ENCODE data around the gene LETM1. TPM values are rescaled to one million over a fixed set of nuclear protein-coding genes. Genes with fewer than 3 reads are reported as not detected.

The LETM1 gene
- total and polyA plus RNA-seq, 2 of the 13 experiments (the other 11 are each of a cell fraction or from before 2014, with no cell fraction given) = 9.7 to 41.6 TPM

DNA sequence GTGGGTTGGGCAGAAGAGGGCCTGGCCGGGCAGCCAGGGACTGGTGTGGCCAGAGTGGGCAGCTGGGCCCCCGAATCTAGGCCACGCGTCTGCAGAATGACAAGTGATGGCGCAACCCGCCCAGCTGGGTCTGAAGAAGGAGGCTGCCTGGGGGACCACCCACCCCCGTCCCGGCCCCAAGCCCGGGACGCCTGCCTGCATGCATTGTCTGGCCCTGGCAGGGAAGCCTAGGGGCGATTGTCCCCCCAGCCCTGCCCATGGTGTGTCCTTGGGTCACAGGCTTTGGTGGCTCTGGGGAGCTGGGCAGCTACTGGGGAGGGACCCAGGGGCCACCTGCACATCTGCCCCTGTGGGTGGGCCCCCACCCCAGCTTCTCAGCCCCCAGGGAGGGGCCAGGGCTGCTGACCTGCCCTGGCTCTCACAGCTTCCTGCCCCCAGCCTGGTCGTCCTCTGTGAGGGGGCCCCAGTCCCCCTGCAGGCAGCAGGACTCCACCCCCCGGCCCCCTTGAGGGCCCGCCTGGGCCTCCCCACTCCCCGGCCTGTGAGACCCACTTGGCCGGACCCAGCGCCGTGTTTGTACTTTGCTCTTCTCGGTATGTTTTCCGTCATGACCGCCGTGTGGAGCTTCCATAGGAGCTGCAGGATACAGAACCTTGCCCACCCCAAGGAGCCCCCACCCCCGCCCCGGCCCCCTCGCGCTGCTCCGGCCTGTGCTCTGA is 57.9 kb downstream of the LETM1 start (continued):
- no peak for TF ChIP-seq DNMT1 (CRISPR knock-in tag; IDR thresholded peaks at IDR 0.05)
- no peak for TF ChIP-seq CHD2 (IDR thresholded peaks at IDR 0.05; ENCODE audit: low read depth, low read length)
- no peak for TF ChIP-seq ZNF713 (CRISPR knock-in tag; IDR thresholded peaks at IDR 0.05)
- TF ChIP-seq ZBTB38 (CRISPR knock-in tag; IDR thresholded peaks at IDR 0.05) = no peak
- TF ChIP-seq NCOR1 (IDR thresholded peaks at IDR 0.05; ENCODE audit: borderline replicate concordance, low read length) = no peak; the same call in 1 of the 2 replicates
- TF ChIP-seq, protein P1, sequence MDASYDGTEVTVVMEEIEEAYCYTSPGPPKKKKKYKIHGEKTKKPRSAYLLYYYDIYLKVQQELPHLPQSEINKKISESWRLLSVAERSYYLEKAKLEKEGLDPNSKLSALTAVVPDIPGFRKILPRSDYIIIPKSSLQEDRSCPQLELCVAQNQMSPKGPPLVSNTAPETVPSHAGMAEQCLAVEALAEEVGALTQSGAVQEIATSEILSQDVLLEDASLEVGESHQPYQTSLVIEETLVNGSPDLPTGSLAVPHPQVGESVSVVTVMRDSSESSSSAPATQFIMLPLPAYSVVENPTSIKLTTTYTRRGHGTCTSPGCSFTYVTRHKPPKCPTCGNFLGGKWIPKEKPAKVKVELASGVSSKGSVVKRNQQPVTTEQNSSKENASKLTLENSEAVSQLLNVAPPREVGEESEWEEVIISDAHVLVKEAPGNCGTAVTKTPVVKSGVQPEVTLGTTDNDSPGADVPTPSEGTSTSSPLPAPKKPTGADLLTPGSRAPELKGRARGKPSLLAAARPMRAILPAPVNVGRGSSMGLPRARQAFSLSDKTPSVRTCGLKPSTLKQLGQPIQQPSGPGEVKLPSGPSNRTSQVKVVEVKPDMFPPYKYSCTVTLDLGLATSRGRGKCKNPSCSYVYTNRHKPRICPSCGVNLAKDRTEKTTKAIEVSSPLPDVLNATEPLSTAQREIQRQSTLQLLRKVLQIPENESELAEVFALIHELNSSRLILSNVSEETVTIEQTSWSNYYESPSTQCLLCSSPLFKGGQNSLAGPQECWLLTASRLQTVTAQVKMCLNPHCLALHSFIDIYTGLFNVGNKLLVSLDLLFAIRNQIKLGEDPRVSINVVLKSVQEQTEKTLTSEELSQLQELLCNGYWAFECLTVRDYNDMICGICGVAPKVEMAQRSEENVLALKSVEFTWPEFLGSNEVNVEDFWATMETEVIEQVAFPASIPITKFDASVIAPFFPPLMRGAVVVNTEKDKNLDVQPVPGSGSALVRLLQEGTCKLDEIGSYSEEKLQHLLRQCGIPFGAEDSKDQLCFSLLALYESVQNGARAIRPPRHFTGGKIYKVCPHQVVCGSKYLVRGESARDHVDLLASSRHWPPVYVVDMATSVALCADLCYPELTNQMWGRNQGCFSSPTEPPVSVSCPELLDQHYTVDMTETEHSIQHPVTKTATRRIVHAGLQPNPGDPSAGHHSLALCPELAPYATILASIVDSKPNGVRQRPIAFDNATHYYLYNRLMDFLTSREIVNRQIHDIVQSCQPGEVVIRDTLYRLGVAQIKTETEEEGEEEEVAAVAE (CRISPR knock-in tag; IDR thresholded peaks at IDR 0.05; ENCODE audit: borderline replicate concordance) = no peak
- no peak; the same call in 1 of the 2 replicates for TF ChIP-seq PITX1 (CRISPR knock-in tag; IDR thresholded peaks at IDR 0.05)
- TF ChIP-seq NCOA5 (CRISPR knock-in tag; IDR thresholded peaks at IDR 0.05) = no peak
- TF ChIP-seq, protein P2, sequence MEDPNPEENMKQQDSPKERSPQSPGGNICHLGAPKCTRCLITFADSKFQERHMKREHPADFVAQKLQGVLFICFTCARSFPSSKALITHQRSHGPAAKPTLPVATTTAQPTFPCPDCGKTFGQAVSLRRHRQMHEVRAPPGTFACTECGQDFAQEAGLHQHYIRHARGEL (CRISPR knock-in tag; IDR thresholded peaks at IDR 0.05) = no peak
- TF ChIP-seq ZNF75D (CRISPR knock-in tag; IDR thresholded peaks at IDR 0.05; ENCODE audit: borderline replicate concordance) = no peak
- peak; percentile 43; the same call in 1 of the 2 replicates for TF ChIP-seq ZFY (CRISPR knock-in tag; IDR thresholded peaks at IDR 0.05)
- no peak for TF ChIP-seq NFE2L1 (CRISPR knock-in tag; IDR thresholded peaks at IDR 0.05; ENCODE audit: borderline replicate concordance)
- TF ChIP-seq HNF4A (CRISPR knock-in tag; IDR thresholded peaks at IDR 0.05) = peak; percentile 72
- TF ChIP-seq, protein P3, sequence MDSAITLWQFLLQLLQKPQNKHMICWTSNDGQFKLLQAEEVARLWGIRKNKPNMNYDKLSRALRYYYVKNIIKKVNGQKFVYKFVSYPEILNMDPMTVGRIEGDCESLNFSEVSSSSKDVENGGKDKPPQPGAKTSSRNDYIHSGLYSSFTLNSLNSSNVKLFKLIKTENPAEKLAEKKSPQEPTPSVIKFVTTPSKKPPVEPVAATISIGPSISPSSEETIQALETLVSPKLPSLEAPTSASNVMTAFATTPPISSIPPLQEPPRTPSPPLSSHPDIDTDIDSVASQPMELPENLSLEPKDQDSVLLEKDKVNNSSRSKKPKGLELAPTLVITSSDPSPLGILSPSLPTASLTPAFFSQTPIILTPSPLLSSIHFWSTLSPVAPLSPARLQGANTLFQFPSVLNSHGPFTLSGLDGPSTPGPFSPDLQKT (CRISPR knock-in tag; IDR thresholded peaks at IDR 0.05; ENCODE audit: borderline replicate concordance) = no peak
- TF ChIP-seq GFI1 (CRISPR knock-in tag; IDR thresholded peaks at IDR 0.05; ENCODE audit: borderline replicate concordance) = no peak
- no peak for TF ChIP-seq ZNF367 (CRISPR knock-in tag; IDR thresholded peaks at IDR 0.05; ENCODE audit: borderline replicate concordance)
- no peak for TF ChIP-seq KLF13 (CRISPR knock-in tag; IDR thresholded peaks at IDR 0.05)
- peak; percentile 52; the same call in 1 of the 2 replicates for TF ChIP-seq ZNF724P (CRISPR knock-in tag; IDR thresholded peaks at IDR 0.05; ENCODE audit: borderline replicate concordance)
- no peak for TF ChIP-seq ZNF772 (CRISPR knock-in tag; IDR thresholded peaks at IDR 0.05)
- TF ChIP-seq, protein P4, sequence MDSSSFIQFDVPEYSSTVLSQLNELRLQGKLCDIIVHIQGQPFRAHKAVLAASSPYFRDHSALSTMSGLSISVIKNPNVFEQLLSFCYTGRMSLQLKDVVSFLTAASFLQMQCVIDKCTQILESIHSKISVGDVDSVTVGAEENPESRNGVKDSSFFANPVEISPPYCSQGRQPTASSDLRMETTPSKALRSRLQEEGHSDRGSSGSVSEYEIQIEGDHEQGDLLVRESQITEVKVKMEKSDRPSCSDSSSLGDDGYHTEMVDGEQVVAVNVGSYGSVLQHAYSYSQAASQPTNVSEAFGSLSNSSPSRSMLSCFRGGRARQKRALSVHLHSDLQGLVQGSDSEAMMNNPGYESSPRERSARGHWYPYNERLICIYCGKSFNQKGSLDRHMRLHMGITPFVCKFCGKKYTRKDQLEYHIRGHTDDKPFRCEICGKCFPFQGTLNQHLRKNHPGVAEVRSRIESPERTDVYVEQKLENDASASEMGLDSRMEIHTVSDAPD (CRISPR knock-in tag; IDR thresholded peaks at IDR 0.05) = no peak
- TF ChIP-seq ZNF446 (CRISPR knock-in tag; IDR thresholded peaks at IDR 0.05) = no peak
